Measurements from ENCODE around the gene DCLK1. TPM values are rescaled to one million over a fixed set of nuclear protein-coding genes. Genes with fewer than 3 reads are reported as not detected.

The DCLK1 gene
- total RNA-seq, 1 experiment from 2014 or later: 36.2 TPM

DNA sequence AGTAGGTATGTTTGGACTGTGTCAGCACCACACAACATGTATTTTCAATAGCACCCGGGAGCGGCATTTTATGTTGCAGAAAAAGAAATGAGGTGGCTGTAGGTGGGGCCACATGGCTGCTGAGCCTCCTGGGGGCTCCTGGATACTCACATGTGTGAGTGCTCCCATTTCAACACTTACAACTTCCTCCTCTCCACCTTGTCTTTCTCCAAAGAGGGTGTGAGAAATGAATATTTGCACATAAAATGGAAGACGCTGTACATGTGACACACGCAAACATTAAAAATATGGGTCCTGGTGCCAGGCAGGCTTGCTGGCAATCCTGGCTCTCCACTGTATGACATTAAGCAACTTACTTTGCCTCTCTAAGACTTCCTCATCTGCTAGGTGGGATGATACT is 222.1 kb downstream of the DCLK1 start:
- WGBS (ENCODE audit: extremely low coverage, insufficient read length, low lambda C conversion rate): no CpG with 5 or more reads among the region's 4 CpGs
- peaks cover 5% of the 10 kb centered on the region; the same call in 1 of the 2 replicates for H3K4me1 ChIP-seq (ENCODE audit: insufficient read depth, low read length)
- no peak overlapping the region for H3K23ac ChIP-seq (ENCODE audit: insufficient read length, low read depth, low read length)
- H3K23me2 ChIP-seq (ENCODE audit: insufficient read length, low read depth, low read length, poor library complexity, severe bottlenecking): no peaks in the 10 kb centered on the region
- no peak for DNase-seq
- Mint-ChIP-seq H3K4me3 (no peak overlapping the region), H3K9me3 (no peaks in the 10 kb centered on the region; a peak in 3 of 5 replicates), H3K36me3 (ENCODE audit: insufficient read depth in 1 of 3, low read depth in 3 of 3) (peaks cover 0 to 9% (median 3%) of the 10 kb centered on the region in 3 experiments; a peak in 3 of 7 replicates), H3K27me3 (ENCODE audit: low read depth) (no peaks in the 10 kb centered on the region), H3K4me1 (peaks cover 45 to 46% of the 10 kb centered on the region in 2 experiments), H3K27ac (no peak overlapping the region)
- no peak overlapping the region for H4K91ac ChIP-seq (ENCODE audit: insufficient read length, low read depth, low read length)
- no peak overlapping the region for H2BK12ac ChIP-seq (ENCODE audit: insufficient read length, low read depth, low read length)
- no peak overlapping the region for H3K27ac ChIP-seq (ENCODE audit: insufficient read length, low read depth, low read length)
- H3K4ac ChIP-seq (ENCODE audit: low read depth, low read length): no peak overlapping the region
- H2BK120ac ChIP-seq (ENCODE audit: low read depth, low read length, poor library complexity, severe bottlenecking): no peak overlapping the region
- H4K5ac ChIP-seq (ENCODE audit: insufficient read length, low read depth, low read length): no peak overlapping the region
- H3K9ac ChIP-seq (ENCODE audit: extremely low read depth, insufficient read length, low read length): no peak overlapping the region
- H3K4me2 ChIP-seq (ENCODE audit: insufficient read depth, insufficient read length, low read length): no peak overlapping the region
- H3T11ph ChIP-seq (ENCODE audit: low read length): no peak overlapping the region
- H3K9me3 ChIP-seq (ENCODE audit: control insufficient read depth, low read depth, low read length): no peaks in the 10 kb centered on the region
- H4K20me1 ChIP-seq (ENCODE audit: control insufficient read depth, insufficient read depth, insufficient read length): no peaks in the 10 kb centered on the region
- H3K79me2 ChIP-seq (ENCODE audit: insufficient read depth, low read length): no peaks in the 10 kb centered on the region
- TF ChIP-seq, protein P1, sequence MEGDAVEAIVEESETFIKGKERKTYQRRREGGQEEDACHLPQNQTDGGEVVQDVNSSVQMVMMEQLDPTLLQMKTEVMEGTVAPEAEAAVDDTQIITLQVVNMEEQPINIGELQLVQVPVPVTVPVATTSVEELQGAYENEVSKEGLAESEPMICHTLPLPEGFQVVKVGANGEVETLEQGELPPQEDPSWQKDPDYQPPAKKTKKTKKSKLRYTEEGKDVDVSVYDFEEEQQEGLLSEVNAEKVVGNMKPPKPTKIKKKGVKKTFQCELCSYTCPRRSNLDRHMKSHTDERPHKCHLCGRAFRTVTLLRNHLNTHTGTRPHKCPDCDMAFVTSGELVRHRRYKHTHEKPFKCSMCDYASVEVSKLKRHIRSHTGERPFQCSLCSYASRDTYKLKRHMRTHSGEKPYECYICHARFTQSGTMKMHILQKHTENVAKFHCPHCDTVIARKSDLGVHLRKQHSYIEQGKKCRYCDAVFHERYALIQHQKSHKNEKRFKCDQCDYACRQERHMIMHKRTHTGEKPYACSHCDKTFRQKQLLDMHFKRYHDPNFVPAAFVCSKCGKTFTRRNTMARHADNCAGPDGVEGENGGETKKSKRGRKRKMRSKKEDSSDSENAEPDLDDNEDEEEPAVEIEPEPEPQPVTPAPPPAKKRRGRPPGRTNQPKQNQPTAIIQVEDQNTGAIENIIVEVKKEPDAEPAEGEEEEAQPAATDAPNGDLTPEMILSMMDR (conservative IDR thresholded peaks at IDR 0.05): no peak
- H2BK15ac ChIP-seq (ENCODE audit: low read depth, low read length): no peak overlapping the region
- no peak overlapping the region for H3K18ac ChIP-seq (ENCODE audit: insufficient read length, low read depth, low read length)
- H4K8ac ChIP-seq (replicated peaks; ENCODE audit: insufficient read length, low read depth, low read length): no peak overlapping the region
- no peaks in the 10 kb centered on the region for H3K79me1 ChIP-seq (ENCODE audit: insufficient read depth, low read depth, low read length, poor library complexity, severe bottlenecking)
- H2AFZ ChIP-seq (ENCODE audit: low read length): no peak overlapping the region
- no peaks in the 10 kb centered on the region for H3K27me3 ChIP-seq (ENCODE audit: insufficient read depth, low read length)
- H3K14ac ChIP-seq (ENCODE audit: insufficient read depth, low read length): no peak overlapping the region
- no peak overlapping the region for H2AK5ac ChIP-seq (ENCODE audit: insufficient read length, low read length)
- no peak overlapping the region for H2BK5ac ChIP-seq (ENCODE audit: insufficient read length, low read length)
- H2BK20ac ChIP-seq (ENCODE audit: low read depth, low read length, poor library complexity, severe bottlenecking): no peak overlapping the region
- no peak overlapping the region for H3K56ac ChIP-seq (ENCODE audit: insufficient read length, low read depth, low read length)
